Right lobe of liver (tissue), 4 donors: Measurements from ENCODE around the gene OPN3.

Experiments
- POLR2A ChIP-seq: fragments of 450-650 bp; IDR thresholded peaks from one replicate; pipeline ENCODE4 v1.6.1; 2017; ENCODE audit warnings: antibody characterized with exemption, mild to moderate bottlenecking
- TF ChIP-seq, protein P1 (sequence below), 4 donors: fragments of 200-600 bp in 3 of 4; fragments of 450-650 bp in 1 of 4; IDR thresholded peaks; one replicate each; pipeline versions ENCODE4 v1.5.1 to v1.8.0; 2016 to 2022; ENCODE audit warnings: antibody characterized with exemption in 4 of 4, mild to moderate bottlenecking in 2 of 4
- donor health status: DM: no; HTN: no; CAD: no.
- donor health status: DM: no; HTN: no; CAD: no.
- donor health status: DM: no; HTN: yes; CAD: no.

DNA sequence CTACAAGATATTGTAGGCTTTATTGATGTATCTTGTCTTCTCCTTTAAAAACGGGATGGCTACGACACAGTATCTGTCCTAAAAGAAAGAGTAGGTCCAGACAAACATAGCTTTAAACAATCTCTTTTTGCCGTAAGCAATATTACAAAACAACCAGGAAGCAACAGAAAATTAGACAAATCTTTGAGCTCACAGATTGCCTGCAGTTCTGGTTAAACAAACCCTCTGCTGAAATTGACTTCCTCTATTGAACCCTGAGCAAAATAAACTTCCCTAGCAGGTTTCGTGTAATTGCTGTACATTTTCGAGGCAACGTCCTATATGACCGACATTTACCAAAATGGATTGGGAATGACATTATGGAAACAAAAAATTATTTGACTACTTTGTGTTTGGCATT, 50.6 kb downstream of the OPN3 start:
- TF ChIP-seq, protein P1, sequence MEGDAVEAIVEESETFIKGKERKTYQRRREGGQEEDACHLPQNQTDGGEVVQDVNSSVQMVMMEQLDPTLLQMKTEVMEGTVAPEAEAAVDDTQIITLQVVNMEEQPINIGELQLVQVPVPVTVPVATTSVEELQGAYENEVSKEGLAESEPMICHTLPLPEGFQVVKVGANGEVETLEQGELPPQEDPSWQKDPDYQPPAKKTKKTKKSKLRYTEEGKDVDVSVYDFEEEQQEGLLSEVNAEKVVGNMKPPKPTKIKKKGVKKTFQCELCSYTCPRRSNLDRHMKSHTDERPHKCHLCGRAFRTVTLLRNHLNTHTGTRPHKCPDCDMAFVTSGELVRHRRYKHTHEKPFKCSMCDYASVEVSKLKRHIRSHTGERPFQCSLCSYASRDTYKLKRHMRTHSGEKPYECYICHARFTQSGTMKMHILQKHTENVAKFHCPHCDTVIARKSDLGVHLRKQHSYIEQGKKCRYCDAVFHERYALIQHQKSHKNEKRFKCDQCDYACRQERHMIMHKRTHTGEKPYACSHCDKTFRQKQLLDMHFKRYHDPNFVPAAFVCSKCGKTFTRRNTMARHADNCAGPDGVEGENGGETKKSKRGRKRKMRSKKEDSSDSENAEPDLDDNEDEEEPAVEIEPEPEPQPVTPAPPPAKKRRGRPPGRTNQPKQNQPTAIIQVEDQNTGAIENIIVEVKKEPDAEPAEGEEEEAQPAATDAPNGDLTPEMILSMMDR (IDR thresholded peaks at IDR 0.05): no peak
- TF ChIP-seq POLR2A: no peak
